Right lobe of liver (tissue), 6 donors: Measurements from ENCODE around the gene ZDHHC15. TPM values are rescaled to one million over a fixed set of nuclear protein-coding genes. Genes with fewer than 3 reads are reported as not detected.
"Not testable (repeated sequence)": the region's sequence is repeated elsewhere in the genome, so short reads cannot be mapped to it uniquely, and the experiment has no call there.

Source experiments
- ATAC-seq, 4 donors: fragments of 200-7000 bp; cut with Tn5 transposase; one replicate each; pipeline ENCODE4 v1.9.1; 2020; ENCODE audit warnings: mild to moderate bottlenecking in 4 of 4, moderate library complexity in 4 of 4
- DNase-seq, 3 donors: peaks; one replicate each; pipeline ENCODE4 v3.0.0-alpha.2; 2020
- H3K27ac ChIP-seq, 3 donors: fragments of 200-600 bp; one replicate each; pipeline ENCODE4 v1.8.0; 2022
- H3K27me3 ChIP-seq, 2 donors: fragments of 200-600 bp; one replicate each; pipeline ENCODE4 v1.8.0; 2022
- H3K36me3 ChIP-seq, 4 donors: fragments of 200-600 bp; sonication (generic) in 1 of 4; one replicate each; pipeline versions ENCODE4 v1.5.1 to v1.8.0; 2017 to 2022; ENCODE audit warnings: control low read depth in 1 of 4
- H3K4me1 ChIP-seq, 4 donors: fragments of 200-600 bp; sonication (generic) in 1 of 4; one replicate each; pipeline versions ENCODE4 v1.5.1 to v1.8.0; 2017 to 2022; ENCODE audit warnings: control low read depth in 1 of 4
- H3K4me3 ChIP-seq, 3 donors: fragments of 200-600 bp; one replicate each; pipeline ENCODE4 v1.8.0; 2022
- H3K9me3 ChIP-seq, 4 donors: fragments of 200-600 bp; sonication (generic) in 1 of 4; one replicate each; pipeline versions ENCODE4 v1.5.1 to v1.8.0; 2017 to 2022; ENCODE audit warnings: control low read depth in 1 of 4
- POLR2A ChIP-seq: fragments of 450-650 bp; IDR thresholded peaks from one replicate; pipeline ENCODE4 v1.6.1; 2017; ENCODE audit warnings: antibody characterized with exemption, mild to moderate bottlenecking
- WGBS: methylation state at CpG from one replicate; pipeline ENCODE4 v1.1.6; 2018; ENCODE audit warnings: low coverage, low lambda C conversion rate; ENCODE audit not compliant: insufficient coverage; ENCODE audit errors: missing lambda C conversion rate; 5-methylcytosine and 5-hydroxymethylcytosine counted together
- intact Hi-C, 2 donors: fragments of 100-400 bp; cut with DNase I; formaldehyde crosslinking; loops; one replicate each; pipeline versions ENCODE4 v1.11.2 to v1.14.1; 2022
- total RNA-seq, 6 experiments: library from RNA; depleted of rRNA in 2 of 6; stranded (reverse); fragments of >200 nt in 2 of 6; fragmentation: NEBNext Ultra II Directional in 3 of 6; extraction: Animal tissue kit (Norgen Biotek cat#: 25700) in 3 of 6; gene quantifications; one replicate each; pipeline versions ENCODE4 v1.1.0 to v1.2.4, GENCODE V29; 2016 to 2023
- TF ChIP-seq, protein P1 (sequence below), 4 donors: fragments of 200-600 bp in 3 of 4; fragments of 450-650 bp in 1 of 4; IDR thresholded peaks; one replicate each; pipeline versions ENCODE4 v1.5.1 to v1.8.0; 2016 to 2022; ENCODE audit warnings: antibody characterized with exemption in 4 of 4, mild to moderate bottlenecking in 2 of 4
- donor health status: DM: no; HTN: yes; CAD: no.
- donor health status: DM: no; HTN: no; CAD: no.
- donor health status: DM: no; HTN: no; CAD: no.
- donor health status: DM: no; HTN: yes; CAD: no.
- donor health status: DM: no; HTN: yes; CAD: no.

The ZDHHC15 gene
- total RNA-seq, 6 experiments from 2014 or later, result 0.09 to 0.18 (median 0.12) TPM; not detected in 1

DNA sequence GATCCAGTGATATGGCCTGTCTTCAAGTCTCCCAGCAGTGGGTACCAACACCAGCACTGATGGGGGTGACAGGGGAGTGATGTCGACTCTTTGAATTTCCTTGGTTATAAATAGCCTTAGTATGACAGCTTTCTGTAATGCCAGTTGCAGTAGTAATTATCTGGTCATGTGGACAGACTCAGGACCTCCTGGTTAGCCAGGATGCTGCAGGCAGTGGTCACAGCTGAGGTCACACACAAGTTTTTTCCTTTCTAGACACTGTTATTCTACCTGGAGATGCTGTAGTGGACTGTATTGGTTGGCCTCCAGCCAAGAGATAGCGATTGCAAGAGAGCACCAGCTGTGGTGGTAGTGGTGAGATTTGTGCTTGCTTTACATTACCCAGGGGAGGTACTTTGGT, 185.3 kb downstream of the ZDHHC15 start:
- TF ChIP-seq POLR2A, result no peak
- TF ChIP-seq, protein P1, sequence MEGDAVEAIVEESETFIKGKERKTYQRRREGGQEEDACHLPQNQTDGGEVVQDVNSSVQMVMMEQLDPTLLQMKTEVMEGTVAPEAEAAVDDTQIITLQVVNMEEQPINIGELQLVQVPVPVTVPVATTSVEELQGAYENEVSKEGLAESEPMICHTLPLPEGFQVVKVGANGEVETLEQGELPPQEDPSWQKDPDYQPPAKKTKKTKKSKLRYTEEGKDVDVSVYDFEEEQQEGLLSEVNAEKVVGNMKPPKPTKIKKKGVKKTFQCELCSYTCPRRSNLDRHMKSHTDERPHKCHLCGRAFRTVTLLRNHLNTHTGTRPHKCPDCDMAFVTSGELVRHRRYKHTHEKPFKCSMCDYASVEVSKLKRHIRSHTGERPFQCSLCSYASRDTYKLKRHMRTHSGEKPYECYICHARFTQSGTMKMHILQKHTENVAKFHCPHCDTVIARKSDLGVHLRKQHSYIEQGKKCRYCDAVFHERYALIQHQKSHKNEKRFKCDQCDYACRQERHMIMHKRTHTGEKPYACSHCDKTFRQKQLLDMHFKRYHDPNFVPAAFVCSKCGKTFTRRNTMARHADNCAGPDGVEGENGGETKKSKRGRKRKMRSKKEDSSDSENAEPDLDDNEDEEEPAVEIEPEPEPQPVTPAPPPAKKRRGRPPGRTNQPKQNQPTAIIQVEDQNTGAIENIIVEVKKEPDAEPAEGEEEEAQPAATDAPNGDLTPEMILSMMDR (IDR thresholded peaks at IDR 0.05), result no peak
- intact Hi-C loops, result no loop called here
- Histone ChIP-seq H3K4me1 (no peaks in the 10 kb centered on the region), H3K9me3 (no peaks in the 10 kb centered on the region), H3K4me3 (no peak overlapping the region), H3K36me3 (no peaks in the 10 kb centered on the region), H3K27ac (no peak overlapping the region), H3K27me3 (no peaks in the 10 kb centered on the region)
- ATAC-seq (no peak), DNase-seq (no peak)
- 43% methylated on average over 2 of the region's 2 CpGs for WGBS

DNA sequence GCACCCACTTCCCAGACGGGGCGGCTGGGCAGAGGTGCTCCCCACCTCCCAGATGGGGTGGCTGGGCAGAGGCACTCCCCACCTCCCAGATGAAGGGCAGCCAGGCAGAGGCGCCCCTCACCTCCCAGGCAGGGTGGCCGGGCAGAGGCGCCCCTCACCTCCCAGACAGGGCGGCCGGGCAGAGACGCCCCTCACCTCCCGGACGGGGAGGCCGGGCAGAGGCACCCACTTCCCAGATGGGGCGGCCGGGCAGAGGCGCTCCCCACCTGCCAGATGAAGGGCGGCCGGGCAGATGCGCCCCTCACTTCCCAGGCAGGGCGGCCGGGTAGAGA, 187.7 kb downstream of the ZDHHC15 start:
- TF ChIP-seq POLR2A, result no peak
- TF ChIP-seq, protein P1 (IDR thresholded peaks at IDR 0.05), result no peak
- H3K4me1 ChIP-seq, result no peaks in the 10 kb centered on the region
- intact Hi-C loops, result no loop called here
- no CpG with 5 or more reads among the region's 19 CpGs for WGBS
- H3K4me3 ChIP-seq, result no peak overlapping the region
- no peaks in the 10 kb centered on the region for H3K9me3 ChIP-seq
- no peaks in the 10 kb centered on the region for H3K27me3 ChIP-seq
- no peak for DNase-seq
- H3K27ac ChIP-seq, result no peak overlapping the region
- no peaks in the 10 kb centered on the region for H3K36me3 ChIP-seq
- ATAC-seq, result no peak

DNA sequence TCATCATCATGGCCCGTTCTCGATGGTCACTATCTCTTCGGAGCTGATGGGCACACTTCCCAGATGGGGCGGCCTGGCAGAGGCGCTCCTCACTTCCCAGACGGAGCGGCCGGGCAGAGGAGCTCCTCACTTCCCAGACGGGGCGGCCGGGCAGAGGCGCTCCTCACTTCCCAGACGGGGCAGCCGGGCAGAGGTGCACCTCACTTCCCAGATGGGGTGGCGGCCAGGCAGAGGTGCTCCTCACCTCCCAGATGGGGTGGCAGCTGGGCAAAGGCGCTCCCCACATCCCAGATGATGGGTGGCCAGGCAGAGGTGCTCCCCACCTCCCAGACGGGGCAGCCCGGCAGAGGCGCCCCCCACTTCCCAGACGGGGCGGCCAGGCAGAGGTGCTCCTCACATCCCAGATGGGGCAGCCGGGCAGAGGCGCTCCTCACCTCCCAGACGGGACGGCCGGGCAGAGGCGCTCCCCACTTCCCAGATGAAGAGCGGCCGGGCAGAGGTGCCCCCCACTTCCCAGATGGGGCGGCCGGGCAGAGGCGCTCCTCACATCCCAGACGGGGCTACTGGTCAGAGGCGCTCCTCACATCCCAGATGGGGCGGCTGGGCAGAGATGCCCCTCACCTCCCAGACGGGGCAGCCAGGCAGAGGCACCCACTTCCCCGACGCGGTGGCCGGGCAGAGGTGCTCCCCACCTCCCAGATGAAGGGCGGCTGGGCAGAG, 188.3 kb downstream of the ZDHHC15 start:
- ATAC-seq, intact Hi-C loops: not testable (repeated sequence)
- 91% methylated on average over 10 of the region's 41 CpGs for WGBS

DNA sequence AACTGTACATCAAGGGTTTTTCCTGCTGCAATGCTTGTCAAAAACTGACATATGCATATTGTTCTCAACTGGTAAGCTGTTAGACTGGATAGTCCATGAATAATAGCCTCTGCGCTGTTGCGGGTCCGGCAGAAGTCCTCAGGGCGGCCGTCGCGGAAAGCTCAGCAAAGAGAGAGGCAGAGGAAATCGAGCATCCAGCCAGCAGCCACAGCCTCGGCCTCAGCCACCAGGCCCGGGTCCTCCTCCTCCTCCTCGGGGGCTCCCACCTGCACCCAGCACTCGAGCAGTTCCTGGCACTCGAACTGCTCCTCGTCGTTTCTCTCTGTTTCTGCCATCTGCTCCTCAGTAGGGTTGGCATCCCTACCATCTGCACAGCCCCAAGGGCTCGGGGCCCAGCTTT, 195.2 kb downstream of the ZDHHC15 start:
- Histone ChIP-seq H3K27me3 (no peaks in the 10 kb centered on the region), H3K27ac (no peak overlapping the region), H3K9me3 (no peaks in the 10 kb centered on the region), H3K36me3 (no peaks in the 10 kb centered on the region), H3K4me3 (no peak overlapping the region), H3K4me1 (no peaks in the 10 kb centered on the region)
- no peak for TF ChIP-seq POLR2A
- TF ChIP-seq, protein P1 (IDR thresholded peaks at IDR 0.05), result no peak
- DNase-seq (no peak), ATAC-seq (no peak)
- 77% methylated on average over 4 of the region's 16 CpGs for WGBS
- intact Hi-C loops, result no loop called here

More for the DNA sequence above, 188.3 kb downstream of the ZDHHC15 start:
- not testable (repeated sequence) for H3K4me1 ChIP-seq, H3K36me3 ChIP-seq, H3K27ac ChIP-seq, H3K4me3 ChIP-seq, H3K27me3 ChIP-seq, DNase-seq, H3K9me3 ChIP-seq

Other genes with a start within 250 kb of the ZDHHC15 start
- 1 to 10 TPM; 3.9 to 6.9 (median 5.6) TPM for gene UPRT, start 249.0 kb downstream of the ZDHHC15 start, total RNA-seq